WTC11 (cell line): ENCODE measurements around the gene CGNL1. TPM values are rescaled to one million over a fixed set of nuclear protein-coding genes. Genes with fewer than 3 reads are reported as not detected.

Experiments
- ATAC-seq: fragments of 200-7000 bp; cut with Tn5 transposase; 2 replicates; pipeline ENCODE4 v1.10.0; 2021; ENCODE audit warnings: mild to moderate bottlenecking, moderate library complexity
- CTCF ChIA-PET: fragments of 300-600 bp; sonication (Branson Sonifier 250); formaldehyde crosslinking; loops from one replicate; lab custom pipeline; 2021; ENCODE audit warnings: antibody characterized with exemption; lab: Charles Lee
- POLR2A ChIA-PET: fragments of 350-600 bp; sonication (Branson Sonifier 250); formaldehyde crosslinking; loops from one replicate; lab custom pipeline; 2021; ENCODE audit warnings: antibody characterized with exemption; lab: Charles Lee
- DNase-seq: peaks from one replicate; pipeline ENCODE4 v3.0.0; 2021; ENCODE audit warnings: low spot score
- H3K27ac Mint-ChIP-seq: 2 replicates; pipeline ENCODE4 v1.8.0; 2021; ENCODE audit warnings: mixed read lengths
- H3K27me3 Mint-ChIP-seq: 2 replicates; pipeline ENCODE4 v1.8.0; 2021; ENCODE audit warnings: low read depth, mild to moderate bottlenecking, moderate library complexity, mixed read lengths
- H3K36me3 Mint-ChIP-seq: 2 replicates; pipeline ENCODE4 v1.8.0; 2021; ENCODE audit warnings: mixed read lengths
- H3K4me1 Mint-ChIP-seq: 2 replicates; pipeline ENCODE4 v1.8.0; 2022; ENCODE audit warnings: mixed read lengths
- H3K4me3 Mint-ChIP-seq: 2 replicates; pipeline ENCODE4 v1.8.0; 2021; ENCODE audit warnings: mild to moderate bottlenecking, moderate library complexity, mixed read lengths
- H3K9me3 Mint-ChIP-seq: 2 replicates; pipeline ENCODE4 v1.8.0; 2021; ENCODE audit warnings: mixed read lengths
- AFF4 ChIP-seq: sonication (generic); formaldehyde crosslinking; IDR thresholded peaks from 2 replicates; pipeline ENCODE4 v1.8.1; 2023; ENCODE audit warnings: mild to moderate bottlenecking, missing genetic modification reagents, borderline replicate concordance
- AR ChIP-seq: fragments of 250-450 bp; sonication (Bioruptor Pico); IDR thresholded peaks from 2 replicates; pipeline ENCODE4 v1.9.0; 2021; ENCODE audit warnings: mild to moderate bottlenecking
- GABPB1 ChIP-seq: sonication (generic); formaldehyde crosslinking; IDR thresholded peaks from 2 replicates; pipeline ENCODE4 v1.8.1; 2023; ENCODE audit warnings: mild to moderate bottlenecking, missing genetic modification reagents
- GTF2I ChIP-seq: fragments of 250-450 bp; sonication (Bioruptor Pico); conservative IDR thresholded peaks from 2 replicates; pipeline ENCODE4 v1.4.0; 2021; ENCODE audit warnings: mild to moderate bottlenecking
- MXD4 ChIP-seq: fragments of 250-450 bp; sonication (Bioruptor Pico); IDR thresholded peaks from 2 replicates; pipeline ENCODE4 v1.8.0; 2021; ENCODE audit warnings: mild to moderate bottlenecking, moderate library complexity, borderline replicate concordance
- NFATC4 ChIP-seq: fragments of 250-450 bp; sonication (Bioruptor Pico); IDR thresholded peaks from 2 replicates; pipeline ENCODE4 v1.9.0; 2021; ENCODE audit warnings: mild to moderate bottlenecking
- NFYB ChIP-seq: sonication (generic); formaldehyde crosslinking; conservative IDR thresholded peaks from 2 replicates; pipeline ENCODE4 v1.8.0; 2022; ENCODE audit warnings: low read depth, missing genetic modification reagents
- PRDM15 ChIP-seq: sonication (generic); formaldehyde crosslinking; IDR thresholded peaks from 2 replicates; pipeline ENCODE4 v1.8.0; 2022; ENCODE audit warnings: missing genetic modification reagents
- STAT6 ChIP-seq: sonication (generic); formaldehyde crosslinking; conservative IDR thresholded peaks from 2 replicates; pipeline ENCODE4 v1.8.1; 2023; ENCODE audit warnings: mild to moderate bottlenecking, low read depth, missing genetic modification reagents, moderate library complexity
- TEAD1 ChIP-seq: sonication (generic); formaldehyde crosslinking; IDR thresholded peaks from 2 replicates; pipeline ENCODE4 v1.8.0; 2022; ENCODE audit warnings: mild to moderate bottlenecking, missing genetic modification reagents
- TEAD4 ChIP-seq: sonication (generic); formaldehyde crosslinking; IDR thresholded peaks from 2 replicates; pipeline ENCODE4 v1.8.0; 2022; ENCODE audit warnings: mild to moderate bottlenecking, missing genetic modification reagents
- TP53 ChIP-seq: sonication (generic); formaldehyde crosslinking; IDR thresholded peaks from 2 replicates; pipeline ENCODE4 v1.8.1; 2023; ENCODE audit warnings: mild to moderate bottlenecking, missing genetic modification reagents
- ZBTB21 ChIP-seq: sonication (generic); formaldehyde crosslinking; IDR thresholded peaks from 2 replicates; pipeline ENCODE4 v1.8.1; 2023; ENCODE audit warnings: mild to moderate bottlenecking, missing genetic modification reagents, borderline replicate concordance
- ZNF317 ChIP-seq: sonication (generic); formaldehyde crosslinking; IDR thresholded peaks from 2 replicates; pipeline ENCODE4 v1.8.1; 2023; ENCODE audit warnings: low read depth, mild to moderate bottlenecking, moderate library complexity, missing genetic modification reagents, borderline replicate concordance
- ZSCAN18 ChIP-seq: fragments of 250-450 bp; sonication (Bioruptor Pico); IDR thresholded peaks from 2 replicates; pipeline ENCODE4 v2.1.2; 2022; ENCODE audit warnings: mild to moderate bottlenecking, moderate library complexity
- total RNA-seq: library from RNA; stranded (reverse); gene quantifications from 3 replicates; pipeline ENCODE4 v1.2.3, GENCODE V29; 2021

CGNL1 gene
- total RNA-seq, 1 experiment from 2014 or later, result 57.3 TPM

GRCh38 chr15:57554063-57554811, 177.9 kb downstream of the CGNL1 start (continued):
- TF ChIP-seq AFF4 (CRISPR knock-in tag) (no peak), NFYB (CRISPR knock-in tag) (no peak), NFATC4 (CRISPR knock-in tag) (no peak), STAT6 (no peak), GTF2I (CRISPR knock-in tag) (no peak), ZBTB21 (no peak), TP53 (CRISPR knock-in tag) (no peak)
- TF ChIP-seq, all 79 proteins: peak for 0

- ChIA-PET CTCF (interaction anchor here (0.9 to 3.8 kb wide), 5 partner anchors 13 to 223 kb away, joined by 3 to 43 read pairs (median 5); no protein-coding TSS in a partner anchor), POLR2A (no interaction called here)
- H3K27me3 Mint-ChIP-seq, result no peaks in the 10 kb centered on the region
- ATAC-seq (no peak), DNase-seq (no peak)
- H3K4me1 Mint-ChIP-seq, result peaks cover 33% of the 10 kb centered on the region
- H3K36me3 Mint-ChIP-seq, result peaks cover 19% of the 10 kb centered on the region
- H3K4me3 Mint-ChIP-seq, result no peak overlapping the region
- peak overlapping the region; percentile 57 for H3K27ac Mint-ChIP-seq
- no peak for TF ChIP-seq TEAD1 (CRISPR knock-in tag)
- TF ChIP-seq GABPB1 (CRISPR knock-in tag), result no peak
- no peak for TF ChIP-seq ZSCAN18 (CRISPR knock-in tag)
- no peak for TF ChIP-seq TEAD4 (CRISPR knock-in tag)
- TF ChIP-seq ZNF317, result no peak
- TF ChIP-seq MXD4 (CRISPR knock-in tag), result no peak
- TF ChIP-seq PRDM15 (CRISPR knock-in tag), result no peak
- TF ChIP-seq ZBTB21, result no peak
- TF ChIP-seq AR, result no peak
- H3K9me3 Mint-ChIP-seq, result no peaks in the 10 kb centered on the region
These were observed 178.5 kb downstream of the CGNL1 start for GRCh38 chr15:57554812-57555179.
